Ovary (tissue), 3 donors: ENCODE measurements around the gene CXCL14.

Source experiments
- POLR2A ChIP-seq: fragments of 450-650 bp; IDR thresholded peaks from one replicate; pipeline ENCODE4 v1.6.1; 2017; ENCODE audit warnings: antibody characterized with exemption, mild to moderate bottlenecking, moderate library complexity
- TF ChIP-seq, protein P1 (sequence below), 3 donors: fragments of 450-650 bp in 2 of 3; fragments of 200-600 bp in 1 of 3; IDR thresholded peaks; one replicate each; pipeline versions ENCODE4 v1.5.1 to v1.8.0; 2016 to 2022; ENCODE audit warnings: antibody characterized with exemption in 3 of 3, mild to moderate bottlenecking in 1 of 3
- donor health status: DM: no; HTN: no; CAD: no.

DNA sequence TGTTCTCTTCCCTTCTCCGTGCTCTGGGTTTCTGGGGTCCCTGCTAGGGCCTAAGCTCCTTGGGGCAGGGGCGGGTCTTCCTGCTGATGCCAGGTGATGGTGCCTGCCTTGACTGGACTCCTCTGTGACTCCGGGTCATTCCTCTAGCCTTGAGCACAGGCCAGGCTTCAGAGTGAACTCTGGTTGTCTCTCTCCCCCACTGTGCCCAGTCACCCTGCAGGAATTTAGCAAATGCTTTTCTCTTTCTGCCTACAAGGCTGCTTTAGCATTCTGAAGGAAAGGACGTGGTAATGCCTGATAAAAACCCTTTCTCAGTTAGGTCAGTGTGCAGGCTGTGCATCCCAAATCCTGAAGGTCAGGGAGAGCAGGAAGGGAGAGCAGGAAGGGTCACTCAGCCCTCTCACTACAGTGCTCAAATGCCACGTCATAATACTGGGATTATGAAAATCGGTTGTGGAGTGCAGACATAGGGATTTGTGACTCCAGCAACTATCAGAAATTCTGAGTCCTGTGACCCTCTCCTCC lies 2.7 kb downstream of the CXCL14 start:
- no peak for TF ChIP-seq POLR2A
- TF ChIP-seq, protein P1, sequence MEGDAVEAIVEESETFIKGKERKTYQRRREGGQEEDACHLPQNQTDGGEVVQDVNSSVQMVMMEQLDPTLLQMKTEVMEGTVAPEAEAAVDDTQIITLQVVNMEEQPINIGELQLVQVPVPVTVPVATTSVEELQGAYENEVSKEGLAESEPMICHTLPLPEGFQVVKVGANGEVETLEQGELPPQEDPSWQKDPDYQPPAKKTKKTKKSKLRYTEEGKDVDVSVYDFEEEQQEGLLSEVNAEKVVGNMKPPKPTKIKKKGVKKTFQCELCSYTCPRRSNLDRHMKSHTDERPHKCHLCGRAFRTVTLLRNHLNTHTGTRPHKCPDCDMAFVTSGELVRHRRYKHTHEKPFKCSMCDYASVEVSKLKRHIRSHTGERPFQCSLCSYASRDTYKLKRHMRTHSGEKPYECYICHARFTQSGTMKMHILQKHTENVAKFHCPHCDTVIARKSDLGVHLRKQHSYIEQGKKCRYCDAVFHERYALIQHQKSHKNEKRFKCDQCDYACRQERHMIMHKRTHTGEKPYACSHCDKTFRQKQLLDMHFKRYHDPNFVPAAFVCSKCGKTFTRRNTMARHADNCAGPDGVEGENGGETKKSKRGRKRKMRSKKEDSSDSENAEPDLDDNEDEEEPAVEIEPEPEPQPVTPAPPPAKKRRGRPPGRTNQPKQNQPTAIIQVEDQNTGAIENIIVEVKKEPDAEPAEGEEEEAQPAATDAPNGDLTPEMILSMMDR (IDR thresholded peaks at IDR 0.05): no peak
